ENCODE measurements around the gene TMEM141. TPM values are rescaled to one million over a fixed set of nuclear protein-coding genes. Genes with fewer than 3 reads are reported as not detected.

Gene TMEM141
- 10 to 100 TPM; 48.4 to 53.3 TPM for total RNA-seq

DNA sequence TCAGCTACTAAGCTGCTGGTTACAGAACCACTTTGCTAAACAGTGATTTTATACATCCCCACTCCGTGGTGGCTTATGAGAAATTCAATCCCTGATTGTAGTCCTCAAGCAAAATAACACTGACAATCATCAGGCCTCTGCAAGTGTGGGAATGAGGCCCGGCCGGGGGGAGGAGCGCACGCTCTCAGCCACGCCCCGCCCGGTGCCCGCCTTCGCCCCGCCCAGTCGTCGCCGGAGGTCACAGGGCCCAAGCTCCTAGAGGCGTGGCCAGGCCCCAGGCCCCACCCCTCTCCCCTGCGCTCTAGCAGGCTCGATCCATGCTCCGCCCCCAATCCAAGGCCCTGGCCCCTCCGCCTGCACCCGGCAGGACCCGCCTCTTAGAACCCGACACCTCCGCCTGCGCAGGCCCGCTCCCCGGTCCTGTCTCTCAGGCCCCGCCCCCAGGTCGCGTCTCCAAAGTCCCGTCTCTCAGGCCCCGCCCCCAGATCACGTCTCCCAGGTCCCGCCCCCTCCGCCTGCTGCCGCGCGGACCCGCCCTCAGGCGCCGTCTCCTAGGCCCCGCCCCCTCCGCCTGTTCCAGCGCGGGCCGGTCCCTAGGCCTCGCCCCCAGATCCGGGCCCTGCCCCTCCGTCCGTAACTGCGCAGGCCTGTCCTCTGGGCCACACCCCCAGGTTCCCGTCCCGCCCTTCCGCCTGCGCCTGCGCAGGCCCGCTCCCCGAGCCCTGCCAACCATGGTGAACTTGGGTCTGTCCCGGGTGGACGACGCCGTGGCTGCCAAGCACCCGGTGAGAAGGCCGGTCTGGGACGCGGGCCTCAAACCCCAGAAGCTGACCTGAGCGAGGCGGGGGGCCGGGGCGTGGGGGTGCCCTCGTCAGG is at the start of gene TMEM141:
TMEM141 (plus strand) TSS at position 705 of the 876 bp plus-strand sequence; CDS start at position 732, 27 bp downstream.
- CTCF ChIA-PET = interaction anchor here (0.6 to 1.5 kb wide), 6 partner anchors 52 to 277 kb away, joined by 3 to 5 read pairs (median 4); no protein-coding TSS in a partner anchor
- POLR2A ChIA-PET = interaction anchor here (0.6 to 1.0 kb wide), 2 partner anchors 118 to 295 kb away, joined by 3 to 4 read pairs; partner anchors contain the start of gene MAN1B1

DNA sequence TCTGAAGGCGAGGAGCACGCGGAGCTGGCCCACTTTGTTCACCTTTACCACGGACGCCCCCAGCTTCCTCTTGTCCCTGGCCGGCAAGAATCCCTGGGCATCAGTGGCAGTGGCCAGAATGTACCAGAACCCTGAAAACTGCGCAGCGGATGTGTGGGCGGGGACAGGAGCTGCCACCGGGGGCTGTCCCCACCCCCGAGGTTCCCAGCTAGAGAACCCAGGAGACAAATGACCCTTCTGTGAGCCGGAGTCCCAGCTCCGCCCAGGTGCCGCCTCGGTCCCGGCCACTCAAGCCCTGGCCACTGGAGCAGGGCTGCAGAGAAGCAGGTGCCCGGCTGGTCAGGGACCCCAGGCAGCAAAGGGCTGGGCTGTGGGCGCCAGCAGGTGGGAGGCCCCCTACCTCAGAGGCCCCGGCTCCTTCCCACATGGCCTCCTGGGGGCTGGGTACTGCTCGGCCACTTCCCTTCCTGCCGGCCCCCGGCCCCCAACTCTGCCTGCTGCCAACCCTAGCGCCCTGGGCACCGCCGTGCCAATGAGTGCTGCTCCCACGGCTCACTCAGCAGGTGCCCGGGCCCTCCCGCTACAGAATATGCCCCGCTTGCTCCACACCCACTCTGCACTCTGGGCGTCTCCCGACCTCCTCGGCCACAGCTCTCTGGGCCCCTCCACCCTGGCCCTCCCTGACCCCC is 49.1 kb upstream of the TMEM141 start:
- ChIA-PET POLR2A (interaction anchor here (1.4 kb wide), 1 partner anchor 15 kb away, joined by 5 read pairs; no protein-coding TSS in a partner anchor), CTCF (interaction anchor here (1.0 to 2.4 kb wide), 3 partner anchors 14 to 311 kb away, joined by 3 to 8 read pairs (median 3); partner anchors contain the start of gene LCN8)

DNA sequence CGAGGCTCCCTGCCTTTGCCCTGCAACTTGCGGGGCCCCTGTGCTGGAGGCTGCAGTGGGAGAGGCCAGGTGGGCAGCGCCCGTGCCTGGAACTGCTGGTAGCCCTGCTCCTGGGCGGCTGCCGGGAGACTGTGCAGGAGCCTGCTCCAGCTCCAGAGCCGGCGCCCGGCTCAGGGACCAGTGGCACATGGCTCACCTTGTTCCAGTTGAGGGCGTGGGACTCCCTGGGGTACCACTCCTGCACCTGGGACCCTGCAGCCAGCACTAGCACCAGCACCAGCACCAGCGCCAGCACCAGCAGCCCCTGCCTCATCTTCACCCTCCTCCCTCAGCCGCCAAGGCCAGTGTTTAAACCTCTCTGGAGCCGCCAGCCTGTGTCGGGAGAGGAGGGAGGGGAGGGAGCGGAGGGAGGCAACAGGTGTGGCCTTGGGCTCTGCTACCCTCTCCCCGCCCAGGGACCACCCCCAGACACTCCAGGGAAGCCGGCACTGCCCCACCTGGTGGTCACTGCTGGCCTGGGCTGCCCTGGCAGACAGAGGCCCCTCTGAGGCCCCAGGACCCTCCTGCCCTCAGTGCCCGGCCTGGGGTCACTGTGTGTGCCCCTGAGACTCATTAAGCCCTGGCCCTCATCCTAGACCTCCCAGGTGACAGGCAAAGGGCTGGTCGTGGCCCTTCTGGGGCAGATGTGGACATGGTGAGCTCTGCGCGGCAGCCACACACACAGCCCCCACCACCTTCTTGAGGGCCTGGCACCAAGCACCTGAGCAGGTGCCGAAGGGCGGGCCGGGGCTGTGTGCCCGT is 48.4 kb upstream of the TMEM141 start, which contains the start of gene LCN10:
LCN10 (minus strand) TSS at position 350 of the 801 bp plus-strand sequence; CDS start at position 313, 37 bp downstream.
- POLR2A ChIA-PET = no interaction called here
- CTCF ChIA-PET = interaction anchor here (2.4 kb wide), 1 partner anchor 15 kb away, joined by 8 read pairs; no protein-coding TSS in a partner anchor

DNA sequence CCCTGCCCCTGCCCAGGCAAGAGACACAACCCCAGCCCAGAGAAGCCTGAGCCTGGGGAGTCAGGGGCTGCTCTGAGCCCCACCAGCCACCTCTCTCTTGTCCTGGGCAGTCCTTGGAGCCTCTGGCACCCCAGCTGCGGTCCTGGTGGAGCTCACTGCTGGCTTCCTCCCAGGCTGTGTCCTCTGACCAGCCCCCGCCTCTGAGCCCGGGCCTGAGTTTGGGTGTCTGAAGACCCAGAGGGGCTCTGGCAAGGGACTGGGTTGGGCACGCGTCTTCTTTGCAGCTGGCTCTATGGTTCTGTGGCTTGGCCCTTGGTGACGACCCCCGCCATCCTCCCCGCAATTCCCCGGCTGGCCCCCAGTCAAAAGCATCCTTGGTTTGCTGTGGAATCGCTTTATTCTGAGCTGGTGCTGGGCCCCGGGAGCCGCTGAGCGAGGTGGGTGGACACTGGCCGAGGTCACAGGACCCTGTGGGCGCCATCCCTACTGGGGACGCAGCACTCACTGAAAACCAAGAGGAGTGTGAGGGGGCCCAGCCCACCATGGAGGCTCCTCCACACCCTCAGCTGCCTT is 47.4 kb upstream of the TMEM141 start:
- CTCF ChIA-PET = no interaction called here
- POLR2A ChIA-PET = no interaction called here

DNA sequence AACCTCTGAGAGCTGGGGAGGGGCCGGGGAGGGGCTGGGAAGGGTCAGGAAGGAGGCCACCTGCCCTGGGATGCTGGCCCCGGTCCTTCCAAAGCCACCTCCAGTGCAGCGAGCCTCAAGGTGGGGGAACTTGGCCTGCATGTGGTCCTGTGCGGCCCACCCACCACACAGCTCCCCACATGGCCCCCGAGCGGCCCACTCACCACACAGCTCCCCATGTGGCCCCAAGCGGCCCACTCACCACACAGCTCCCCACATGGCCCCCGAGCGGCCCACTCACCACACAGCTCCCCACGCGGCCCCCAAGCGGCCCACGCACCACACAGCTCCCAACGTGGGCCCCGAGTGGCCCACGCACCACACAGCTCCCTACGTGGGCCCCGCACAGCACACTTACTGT is 46.4 kb upstream of the TMEM141 start:
- POLR2A ChIA-PET = no interaction called here

DNA sequence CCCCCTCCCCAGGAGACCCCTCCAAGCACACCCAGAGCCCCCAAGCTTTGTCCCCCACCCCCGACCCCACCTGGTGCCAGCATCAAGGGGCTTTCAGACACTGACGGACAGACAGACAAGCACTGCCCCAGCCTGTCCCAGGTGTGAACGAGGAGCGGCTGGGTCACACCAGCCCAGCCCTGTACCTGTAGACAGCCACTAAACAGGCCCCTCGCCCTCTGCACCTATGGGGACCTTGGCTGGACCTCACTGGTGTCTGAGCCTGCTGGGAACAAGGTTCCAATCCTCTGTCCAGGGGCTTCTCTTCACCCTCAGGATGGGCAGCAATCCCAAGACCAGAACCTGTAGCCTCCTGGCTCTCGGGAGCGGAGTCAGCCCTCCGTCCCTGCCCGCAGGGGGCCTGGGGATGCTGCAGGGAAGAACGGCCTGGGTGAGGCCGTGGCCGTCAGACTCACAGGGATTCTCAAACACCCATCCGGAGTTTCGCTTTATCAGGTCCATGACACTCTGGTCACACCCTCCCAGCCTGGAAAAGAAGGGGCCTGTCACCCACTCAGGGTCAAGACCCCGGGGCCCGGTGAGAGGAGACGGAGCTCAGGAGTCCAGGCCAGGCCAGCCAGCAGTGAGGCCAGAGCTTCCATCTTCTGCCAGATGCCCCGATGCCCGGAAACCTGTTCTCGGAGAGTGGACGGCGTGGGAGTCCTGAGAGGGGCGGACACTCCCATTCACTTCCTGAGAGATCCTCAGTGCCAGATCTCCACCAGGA is 45.6 kb upstream of the TMEM141 start:
- ChIA-PET POLR2A (interaction anchor here (0.7 kb wide), 1 partner anchor 17 kb away, joined by 6 read pairs; no protein-coding TSS in a partner anchor), CTCF (interaction anchor here (0.7 to 0.9 kb wide), 3 partner anchors 13 to 284 kb away, joined by 3 read pairs; no protein-coding TSS in a partner anchor)

More for the DNA sequence above, 46.4 kb upstream of the TMEM141 start:
- CTCF ChIA-PET = interaction anchor here (0.6 to 0.9 kb wide), 4 partner anchors 12 to 285 kb away, joined by 3 read pairs; no protein-coding TSS in a partner anchor

DNA sequence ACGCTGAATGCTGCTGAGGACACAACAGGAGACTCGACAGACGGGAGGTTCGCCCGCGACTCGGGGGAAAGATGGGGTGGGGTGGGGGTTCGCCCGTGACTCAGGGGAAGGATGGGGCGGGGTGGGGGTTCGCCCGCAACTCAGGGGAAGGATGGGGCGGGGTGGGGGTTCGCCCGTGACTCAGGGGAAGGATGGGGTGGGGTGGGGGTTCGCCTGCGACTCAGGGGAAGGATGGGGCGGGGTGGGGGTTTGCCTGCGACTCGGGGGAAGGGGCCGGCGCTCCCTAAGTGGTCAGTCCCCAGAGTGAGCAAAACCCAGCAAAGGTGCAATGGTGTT is 45.0 kb upstream of the TMEM141 start:
- ChIA-PET CTCF (no interaction called here), POLR2A (interaction anchor here (0.7 kb wide), 1 partner anchor 17 kb away, joined by 6 read pairs; no protein-coding TSS in a partner anchor)

DNA sequence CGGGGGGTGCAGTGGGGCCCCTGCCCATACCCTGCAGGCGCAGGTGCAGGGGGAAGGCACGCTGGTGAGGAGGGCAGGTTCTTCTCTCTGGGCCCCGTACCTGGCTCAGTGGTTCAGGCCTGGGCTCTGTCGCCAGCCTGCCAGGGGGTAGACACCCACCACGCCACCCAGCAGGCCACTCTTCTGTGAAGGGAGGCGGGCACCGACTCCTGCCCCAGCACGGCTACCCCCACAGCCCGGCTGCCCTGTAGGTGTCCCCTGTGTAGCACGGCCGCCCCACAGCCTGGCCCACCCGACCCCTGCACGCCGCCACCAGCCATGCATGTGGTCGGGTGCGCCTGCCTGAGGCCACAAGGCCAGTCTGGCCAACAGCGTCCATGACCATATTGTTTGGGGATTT is 44.5 kb upstream of the TMEM141 start:
- CTCF ChIA-PET = interaction anchor here (0.6 kb wide), 1 partner anchor 222 kb away, joined by 3 read pairs; no protein-coding TSS in a partner anchor

DNA sequence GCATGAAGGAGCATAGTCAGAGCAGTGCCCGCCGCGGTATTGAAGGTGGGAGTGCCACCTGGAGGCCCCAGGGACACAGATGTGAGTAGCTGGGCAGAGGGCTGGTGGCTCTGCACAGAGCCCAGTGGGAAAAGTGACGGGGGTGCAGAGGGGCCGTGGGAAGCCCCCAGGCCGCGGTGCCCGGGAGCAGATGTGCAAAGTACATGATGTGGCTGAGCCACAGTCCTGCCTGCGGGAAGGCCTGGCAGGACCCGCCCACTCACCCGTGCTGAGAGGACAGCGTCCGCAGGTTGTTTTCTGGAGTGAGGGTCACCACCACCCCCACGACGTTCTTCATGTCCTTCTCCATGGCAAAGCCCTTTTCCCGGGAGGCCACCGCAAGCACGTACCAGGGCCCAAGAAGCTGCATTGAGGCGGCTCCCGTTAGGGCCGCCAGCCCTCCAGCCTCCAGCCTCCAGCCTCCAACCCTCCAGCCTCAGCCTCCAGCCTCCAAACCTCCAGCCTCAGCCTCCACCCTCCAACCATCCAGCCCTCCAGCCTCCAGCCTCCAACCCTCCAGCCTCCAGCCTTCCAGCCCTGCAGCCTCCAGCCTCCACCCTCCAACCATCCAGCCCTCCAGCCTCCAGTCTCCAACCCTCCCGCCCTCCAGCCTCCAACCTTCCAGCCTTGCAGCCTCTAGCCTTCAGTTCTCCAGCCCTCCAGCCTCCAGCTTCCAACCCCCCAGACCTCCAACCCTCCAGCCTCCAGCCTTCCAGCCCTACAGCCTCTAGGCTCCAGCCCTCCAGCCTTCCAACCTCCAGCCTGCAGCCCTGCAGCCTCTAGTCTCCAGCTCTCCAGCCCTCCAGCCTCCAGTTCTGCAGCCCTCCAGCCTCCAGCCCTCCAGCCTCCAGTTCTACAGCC is 43.7 kb upstream of the TMEM141 start:
- CTCF ChIA-PET = no interaction called here
- POLR2A ChIA-PET = no interaction called here

More for the DNA sequence above, 44.5 kb upstream of the TMEM141 start:
- POLR2A ChIA-PET = no interaction called here

DNA sequence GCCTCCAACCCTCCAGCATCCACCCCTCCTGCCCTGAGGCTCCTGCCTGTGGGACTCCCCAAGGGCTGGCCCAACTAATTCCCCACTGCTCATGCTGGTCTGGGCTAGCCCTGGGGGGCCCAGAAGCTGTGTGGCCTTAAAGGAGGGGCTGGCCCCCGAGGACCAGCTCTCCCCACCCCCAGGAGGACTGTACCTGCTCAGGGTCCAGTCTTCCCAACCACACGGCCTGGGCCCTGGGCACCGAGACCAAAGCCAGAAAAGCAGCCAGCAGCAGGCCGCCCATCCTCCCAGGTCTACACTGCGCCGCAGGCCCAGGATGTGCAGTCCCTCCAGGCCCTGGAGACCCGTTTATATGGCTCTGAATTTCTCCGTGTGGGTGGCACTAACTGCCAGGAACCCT is 42.9 kb upstream of the TMEM141 start, which contains the start of gene LCN6:
LCN6 (minus strand) TSS at position 325 of the 400 bp plus-strand sequence; CDS start at position 283, 42 bp downstream.
- CTCF ChIA-PET = no interaction called here
- POLR2A ChIA-PET = no interaction called here

DNA sequence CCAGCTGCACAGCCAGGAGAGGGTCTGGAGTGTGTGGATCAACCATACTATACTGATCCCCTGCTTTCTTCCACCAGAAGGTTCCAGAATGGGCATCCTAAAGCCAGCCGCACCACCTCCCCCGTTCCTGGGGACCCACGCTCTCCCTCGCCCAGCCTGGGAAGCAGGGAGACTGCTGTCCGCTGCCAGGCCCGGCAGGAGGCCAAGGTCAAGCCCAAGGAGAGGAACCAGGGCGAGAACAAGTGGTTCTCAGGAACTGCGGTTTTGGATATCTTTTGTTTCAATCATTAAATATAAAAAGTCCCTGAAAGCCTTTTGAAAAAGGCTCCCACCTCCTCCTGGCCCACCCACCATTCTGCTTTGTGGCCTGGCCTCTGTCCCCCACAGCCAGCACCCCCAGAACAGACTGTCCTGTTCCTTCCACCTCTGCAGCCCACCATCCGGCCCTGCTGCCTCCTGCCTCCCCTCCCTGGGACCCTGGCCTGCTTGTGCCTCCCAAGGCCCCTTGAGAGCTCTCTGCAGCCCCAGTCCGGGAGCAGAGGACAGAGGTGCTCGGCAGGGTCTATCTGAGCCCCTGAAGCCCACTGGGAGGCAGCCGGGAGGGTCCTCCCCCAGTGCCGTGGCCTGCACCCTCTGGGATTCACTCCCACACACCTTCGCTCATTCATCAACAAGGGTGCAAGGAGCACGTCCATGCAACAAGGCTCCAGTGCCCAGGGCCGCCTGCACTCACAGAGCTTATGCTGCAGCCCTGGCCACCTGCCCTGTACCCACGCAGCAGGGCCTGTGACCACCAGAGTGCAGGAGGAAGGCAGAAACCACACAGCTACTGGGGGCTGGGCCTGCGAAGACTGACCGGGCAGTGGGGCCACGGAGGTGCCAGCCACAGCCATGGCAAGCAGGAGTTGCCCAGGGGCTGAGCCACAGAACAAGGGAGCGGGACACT is 42.2 kb upstream of the TMEM141 start:
- ChIA-PET CTCF (no interaction called here), POLR2A (no interaction called here)

DNA sequence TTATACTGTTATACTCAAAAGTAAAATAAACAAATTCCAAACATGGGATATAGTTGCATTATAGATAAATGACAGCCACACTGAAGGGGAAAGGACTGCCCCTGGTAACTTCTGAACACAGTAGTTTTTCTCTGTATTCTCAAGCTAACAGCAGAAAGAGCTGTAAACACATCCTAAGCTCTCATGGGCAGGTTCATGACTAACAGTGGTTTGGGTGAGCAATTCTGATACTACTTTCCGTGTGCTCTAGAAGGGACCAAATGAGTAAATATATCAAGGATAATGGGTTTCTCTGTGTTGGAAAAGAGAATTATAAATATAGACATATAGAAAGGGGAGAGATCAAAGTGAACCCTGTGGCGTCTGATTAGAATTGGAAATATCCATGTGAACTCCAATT is 40.6 kb upstream of the TMEM141 start:
- ChIA-PET POLR2A (interaction anchor here (0.6 to 1.0 kb wide), 2 partner anchors 9 to 15 kb away, joined by 3 read pairs; no protein-coding TSS in a partner anchor), CTCF (no interaction called here)

DNA sequence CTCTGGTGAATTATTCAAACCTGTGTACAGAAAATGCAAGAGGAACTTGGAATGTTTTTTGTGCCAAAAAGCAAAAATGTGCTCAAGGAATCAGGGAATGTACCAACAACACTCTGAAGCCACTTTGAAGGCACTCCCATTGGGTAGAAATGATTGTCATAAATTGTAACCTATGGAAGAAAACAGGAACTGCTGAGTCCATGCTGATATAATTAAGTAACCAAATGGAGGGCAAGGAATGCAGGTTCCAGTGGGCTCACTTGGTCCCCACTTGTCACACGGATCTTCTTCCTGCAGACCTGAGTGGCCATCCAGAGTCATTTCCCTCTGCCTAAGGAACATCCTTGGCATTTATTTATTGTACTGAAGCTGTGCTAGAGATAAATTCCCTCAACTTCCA is 39.9 kb upstream of the TMEM141 start:
- CTCF ChIA-PET = interaction anchor here (0.5 to 1.6 kb wide), 3 partner anchors 15 to 313 kb away, joined by 3 to 6 read pairs (median 3); no protein-coding TSS in a partner anchor
- POLR2A ChIA-PET = no interaction called here

DNA sequence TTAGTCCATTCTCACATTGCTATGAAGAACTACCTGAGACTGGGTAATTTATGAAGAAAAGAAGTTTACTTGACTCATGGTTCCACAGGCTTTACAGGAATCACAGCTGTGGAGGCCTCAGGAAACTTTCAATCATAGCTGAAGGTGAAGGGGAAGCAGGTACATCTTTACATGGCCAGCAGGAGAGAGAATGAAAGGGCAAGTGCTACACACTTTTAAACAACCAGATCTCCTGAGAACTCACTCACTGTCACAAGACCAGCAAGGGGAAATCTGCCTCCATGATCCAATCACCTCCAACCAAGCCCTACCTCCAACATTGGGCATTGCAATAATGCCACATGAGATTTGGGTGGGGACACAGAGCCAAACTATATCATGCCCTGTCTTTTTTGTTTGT is 39.3 kb upstream of the TMEM141 start:
- CTCF ChIA-PET = interaction anchor here (0.5 to 1.6 kb wide), 2 partner anchors 14 to 214 kb away, joined by 4 to 6 read pairs; no protein-coding TSS in a partner anchor
- POLR2A ChIA-PET = no interaction called here

DNA sequence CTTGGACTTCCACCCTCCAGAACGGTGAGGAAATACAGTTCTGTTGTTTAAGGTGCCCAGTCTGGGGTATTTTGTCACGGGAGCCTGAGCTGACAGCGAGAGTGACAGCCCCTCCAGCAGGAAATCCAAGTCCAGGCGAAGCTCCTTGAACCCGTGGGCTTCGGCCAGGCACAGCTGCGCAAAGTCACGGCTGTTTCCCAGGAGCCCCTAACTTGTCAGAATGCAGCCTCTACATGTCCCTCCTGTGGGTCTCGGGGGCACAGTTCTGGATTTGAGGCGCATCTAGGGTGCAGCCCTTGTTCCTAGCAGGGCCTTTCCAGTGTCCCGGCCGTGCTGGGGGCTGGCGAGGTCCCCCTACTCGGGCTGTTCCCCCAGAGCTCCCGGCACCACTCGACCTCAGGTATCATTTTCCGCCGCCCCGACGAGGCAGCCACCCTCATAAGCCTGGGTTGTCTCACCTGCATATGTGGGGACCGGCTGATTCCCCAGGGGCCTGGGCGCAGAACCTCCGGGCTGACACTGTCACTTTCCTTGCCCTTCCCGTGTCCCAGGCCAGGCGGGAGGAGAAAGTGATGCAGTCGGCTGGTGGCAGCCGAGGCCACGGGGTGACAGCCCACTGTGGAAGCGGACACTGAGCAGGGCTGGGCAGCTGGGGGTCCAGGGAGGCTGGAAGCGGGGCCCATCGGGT is 37.6 kb upstream of the TMEM141 start:
- ChIA-PET POLR2A (no interaction called here), CTCF (no interaction called here)

Measured in activated CD8-positive, alpha-beta memory T cell treated with anti-CD3 and anti-CD28 coated beads for 36 hours (primary cell).